Pancreas (tissue), 10 donors: ENCODE data around the gene MGMT. TPM values are rescaled to one million over a fixed set of nuclear protein-coding genes. Genes with fewer than 3 reads are reported as not detected.

Experiments
- ATAC-seq, 4 donors: fragments of 200-7000 bp; cut with Tn5 transposase; one replicate each; pipeline versions ENCODE4 v1.8.0 to v1.9.1; 2020; ENCODE audit warnings: mild to moderate bottlenecking in 4 of 4, moderate library complexity in 4 of 4
- DNase-seq, 6 donors: peaks; one replicate each; pipeline ENCODE4 v3.0.0-alpha.2; 2020
- FAIRE-seq: peaks from 2 replicates; lab custom pipeline; 2012; peaks lifted over from hg19 to GRCh38; lab: Jason Lieb, UNC
- H3K27ac ChIP-seq, 4 donors: fragments of 200-600 bp; sonication (generic); 1 replicate in 3 of 4; 2 replicates in 1 of 4; pipeline versions ENCODE4 v1.5.0 to v1.8.0; 2020
- H3K27me3 ChIP-seq, 4 donors: fragments of 200-600 bp; one replicate each; pipeline ENCODE4 v1.8.0; 2021
- H3K36me3 ChIP-seq, 3 donors: fragments of 200-600 bp; sonication (generic) in 1 of 3; one replicate each; pipeline versions ENCODE4 v1.5.0 to v1.8.0; 2020 to 2021
- H3K4me1 ChIP-seq, 3 donors: fragments of 200-600 bp; one replicate each; pipeline ENCODE4 v1.8.0; 2021
- H3K4me3 ChIP-seq, 4 donors: fragments of 200-600 bp; sonication (generic) in 2 of 4; one replicate each; pipeline versions ENCODE4 v1.5.0 to v1.8.0; 2020 to 2021
- H3K9me3 ChIP-seq, 4 donors: fragments of 200-600 bp; one replicate each; pipeline ENCODE4 v1.8.0; 2021
- CTCF ChIP-seq, 4 donors: fragments of 200-600 bp; sonication (generic) in 3 of 4; IDR thresholded peaks; one replicate each; pipeline versions ENCODE4 v1.5.0 to v1.8.0; 2021; ENCODE audit warnings: antibody characterized with exemption in 4 of 4
- WGBS, 2 donors: extraction: QIAGEN DNeasy Blood & Tissue Kit; methylation state at CpG; one replicate each; pipeline ENCODE4 v1.1.7; 2013; 5-methylcytosine and 5-hydroxymethylcytosine counted together
- intact Hi-C, 3 donors: fragments of 100-400 bp; cut with DNase I; formaldehyde crosslinking; loops; one replicate each; pipeline versions ENCODE4 v1.11.1 to v1.14.2; 2022
- polyA plus RNA-seq, 2 donors: library from polyadenylated mRNA; stranded (reverse); fragments of 200-250 nt; gene quantifications; one replicate each; pipeline ENCODE4 v1.2.3, GENCODE V29; 2013
- total RNA-seq, 6 donors: library from RNA; stranded (reverse); fragmentation: NEBNext Ultra II Directional in 4 of 6; extraction: Animal tissue kit (Norgen Biotek cat#: 25700) in 4 of 6; gene quantifications; one replicate each; pipeline versions ENCODE4 v1.2.1 to v1.2.4, GENCODE V29; 2021 to 2023
- donor health status: healthy with polysubstance abuse.
- donor health status: DM: no; HTN: no; CAD: no; lungs with moderate emphysema.
- donor health status: DM: no; HTN: no; CAD: no.
- donor health status: control.
- donor health status: control.
- donor health status: Bipolar disorder and iron deficiency.
- donor health status: DM: yes; HTN: yes; CAD: no.
- donor health status: DM: no; HTN: no; CAD: no.
- donor health status: DM: no; HTN: no; CAD: no.
- donor health status: DM: yes; HTN: yes; CAD: no.

MGMT gene
- total and polyA plus RNA-seq, 8 donors, result 9.1 to 18.6 (median 12.0) TPM

DNA sequence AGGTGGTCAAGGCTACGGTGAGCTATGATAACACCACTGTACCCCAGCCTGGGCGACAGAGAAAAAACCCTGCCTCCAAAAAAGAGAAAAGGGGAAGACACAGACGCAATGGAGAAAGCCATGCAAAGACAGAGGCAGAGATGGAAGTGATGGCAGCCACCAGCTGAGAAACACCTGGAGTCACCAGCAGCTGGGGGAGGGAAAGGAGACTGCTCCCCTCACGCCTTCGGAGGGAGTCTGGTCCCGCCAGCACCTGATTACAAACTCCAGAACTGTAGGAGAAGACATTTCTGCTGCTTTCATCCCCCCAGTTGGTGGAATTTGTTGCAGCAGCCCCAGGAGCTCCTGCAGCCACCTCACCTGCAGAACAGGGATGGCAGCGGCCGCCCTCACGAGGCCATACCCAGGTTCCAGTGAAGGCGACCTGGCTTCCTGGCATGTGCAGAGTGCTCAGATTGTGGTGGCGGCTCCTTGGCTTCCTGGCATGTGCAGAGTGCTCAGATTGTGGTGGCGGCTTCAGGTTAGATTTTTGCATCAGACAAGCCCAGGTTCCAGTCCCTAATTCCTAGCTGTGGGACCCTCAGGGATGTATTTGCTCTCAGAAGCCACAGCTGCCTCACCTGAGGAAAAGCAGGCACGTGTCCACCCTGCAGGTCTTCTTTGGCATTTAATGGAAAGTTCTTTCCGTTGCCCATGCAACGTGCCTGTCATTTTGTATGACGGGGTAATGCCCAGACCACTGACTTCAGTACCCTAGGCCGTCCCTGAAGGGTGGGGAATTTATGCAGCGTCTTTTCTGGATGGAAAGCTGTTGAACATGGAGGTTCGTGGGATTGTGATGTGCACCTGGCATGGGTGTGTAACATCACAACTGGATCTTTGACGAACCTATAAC, 314.1 kb downstream of the MGMT start:
- 92 to 95% methylated on average over 20 of the region's 20 CpGs for WGBS, 2 donors
- no peaks in the 10 kb centered on the region for H3K27me3 ChIP-seq
- FAIRE-seq (no peak), DNase-seq (peak in 1 of 6 donors; percentile 20), ATAC-seq (no peak)
- no peak overlapping the region for H3K27ac ChIP-seq
- TF ChIP-seq CTCF (IDR thresholded peaks at IDR 0.05), result no peak
- no peak overlapping the region for H3K4me3 ChIP-seq
- intact Hi-C loops, result no loop called here
- H3K4me1 ChIP-seq, result no peaks in the 10 kb centered on the region
- no peaks in the 10 kb centered on the region for H3K9me3 ChIP-seq
- no peaks in the 10 kb centered on the region for H3K36me3 ChIP-seq

- TF ChIP-seq CTCF (IDR thresholded peaks at IDR 0.05), result no peak
- Histone ChIP-seq H3K27me3 (no peaks in the 10 kb centered on the region), H3K27ac (no peak overlapping the region), H3K9me3 (no peaks in the 10 kb centered on the region), H3K4me3 (no peak overlapping the region), H3K36me3 (no peaks in the 10 kb centered on the region), H3K4me1 (no peaks in the 10 kb centered on the region)
- FAIRE-seq (no peak), ATAC-seq (no peak), DNase-seq (no peak)
- intact Hi-C loops, result no loop called here
- 64 to 80% methylated on average over 6 of the region's 6 CpGs for WGBS, 2 donors
Measured at GRCh38 chr10:129784291-129784690, 317.2 kb downstream of the MGMT start.

GRCh38 chr10:129784891-129785290, 317.9 kb downstream of the MGMT start:
- no peaks in the 10 kb centered on the region for H3K9me3 ChIP-seq
- H3K27me3 ChIP-seq, result no peaks in the 10 kb centered on the region
- 67 to 71% methylated on average over 13 of the region's 13 CpGs for WGBS, 2 donors
- no peaks in the 10 kb centered on the region for H3K4me1 ChIP-seq
- FAIRE-seq (no peak), DNase-seq (peak in 1 of 6 donors; percentile 28), ATAC-seq (no peak)
- intact Hi-C loops, result no loop called here
- no peak overlapping the region for H3K27ac ChIP-seq
- TF ChIP-seq CTCF (IDR thresholded peaks at IDR 0.05), result no peak
- no peaks in the 10 kb centered on the region for H3K36me3 ChIP-seq
- no peak overlapping the region for H3K4me3 ChIP-seq

DNA sequence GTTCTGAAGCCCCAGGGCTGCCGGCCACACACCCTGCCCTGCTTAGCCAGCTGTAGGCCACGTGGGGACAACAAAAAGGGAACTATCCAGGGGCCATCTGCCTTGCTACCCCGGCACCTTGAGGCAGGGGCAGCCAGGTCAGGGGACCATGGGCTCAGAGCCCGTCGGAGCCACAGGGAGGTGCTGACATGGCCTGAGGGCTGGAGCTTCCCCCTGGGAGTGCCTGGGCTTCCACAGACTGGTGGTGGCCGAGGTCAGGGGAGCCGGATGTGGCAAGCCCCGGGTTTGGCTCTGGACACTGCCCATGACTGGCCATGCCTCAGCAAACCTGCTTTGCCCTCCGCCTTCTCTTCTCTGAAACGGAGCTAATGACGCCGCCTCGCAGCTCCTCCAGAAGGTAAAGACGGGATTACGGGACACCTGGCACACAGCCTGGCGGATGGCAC, 318.5 kb downstream of the MGMT start:
- FAIRE-seq (no peak), ATAC-seq (no peak), DNase-seq (peak in 1 of 6 donors; percentile 32)
- no peak overlapping the region for H3K4me3 ChIP-seq
- no peaks in the 10 kb centered on the region for H3K9me3 ChIP-seq
- H3K27me3 ChIP-seq, result no peaks in the 10 kb centered on the region
- no peaks in the 10 kb centered on the region for H3K4me1 ChIP-seq
- no peak for TF ChIP-seq CTCF (IDR thresholded peaks at IDR 0.05)
- H3K36me3 ChIP-seq, result no peaks in the 10 kb centered on the region
- intact Hi-C loops, result no loop called here
- H3K27ac ChIP-seq, result no peak overlapping the region
- WGBS, 2 donors, result 80% methylated on average over 16 of the region's 16 CpGs

DNA sequence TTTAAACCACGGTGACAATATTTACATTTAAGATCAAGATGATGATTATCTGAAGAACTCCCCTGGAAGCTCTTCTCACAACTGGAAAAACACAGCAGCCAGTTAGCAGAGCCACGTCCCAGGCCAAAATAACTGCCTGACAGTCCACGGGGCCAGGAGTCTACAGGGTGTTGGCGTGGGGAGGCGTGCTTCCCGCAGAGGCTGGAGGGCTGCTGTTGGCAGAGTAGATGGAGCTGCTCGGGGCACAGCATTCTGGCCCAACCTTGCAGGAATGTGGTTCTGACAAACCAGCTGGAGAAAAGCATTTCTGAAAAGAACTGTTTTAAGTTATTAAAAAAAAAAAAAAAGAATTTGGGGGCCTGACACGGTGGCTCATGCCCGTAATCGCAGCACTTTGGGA, 319.2 kb downstream of the MGMT start:
- FAIRE-seq, result no peak
- no peaks in the 10 kb centered on the region for H3K9me3 ChIP-seq

More for the DNA sequence above, 319.2 kb downstream of the MGMT start:
- DNase-seq, result no peak
- no peaks in the 10 kb centered on the region for H3K4me1 ChIP-seq
- no peaks in the 10 kb centered on the region for H3K36me3 ChIP-seq
- intact Hi-C loops, result no loop called here
- no peak overlapping the region for H3K27ac ChIP-seq
- TF ChIP-seq CTCF (IDR thresholded peaks at IDR 0.05), result no peak
- WGBS, 2 donors, result 67 to 69% methylated on average over 10 of the region's 10 CpGs
- no peak for ATAC-seq
- no peaks in the 10 kb centered on the region for H3K27me3 ChIP-seq
- no peak overlapping the region for H3K4me3 ChIP-seq
